Liver (tissue), 9 donors: ENCODE data around the gene IL1RN. TPM values are rescaled to one million over a fixed set of nuclear protein-coding genes. Genes with fewer than 3 reads are reported as not detected.

ENCODE experiments used
- DNase-seq: peaks from one replicate; pipeline ENCODE4 v3.0.0-alpha.2; 2017; ENCODE audit warnings: low spot score
- H3K27ac ChIP-seq, 2 donors: one replicate each; pipeline ENCODE4 v1.7.0; 2013; ENCODE audit warnings: inconsistent platforms in 2 of 2, low read length in 2 of 2, control low read depth in 1 of 2, low read depth in 1 of 2, mild to moderate bottlenecking in 1 of 2
- H3K27me3 ChIP-seq, 4 donors: one replicate each; pipeline versions ENCODE4 v1.6.1 to v1.7.0; 2013; ENCODE audit warnings: low read length in 3 of 4, inconsistent platforms in 1 of 4, mild to moderate bottlenecking in 1 of 4, moderate library complexity in 1 of 4; ENCODE audit not compliant: control insufficient read depth in 4 of 4, insufficient read depth in 4 of 4
- H3K36me3 ChIP-seq, 4 donors: one replicate each; pipeline versions ENCODE4 v1.6.1 to v1.7.0; 2013; ENCODE audit warnings: low read length in 3 of 4, mild to moderate bottlenecking in 3 of 4, low read depth in 1 of 4, moderate library complexity in 1 of 4; ENCODE audit not compliant: control insufficient read depth in 4 of 4, insufficient read depth in 3 of 4
- H3K4me1 ChIP-seq, 4 donors: one replicate each; pipeline versions ENCODE4 v1.6.1 to v1.7.0; 2013; ENCODE audit warnings: low read length in 3 of 4, mild to moderate bottlenecking in 3 of 4, moderate library complexity in 1 of 4; ENCODE audit not compliant: control insufficient read depth in 4 of 4, insufficient read depth in 4 of 4
- H3K4me3 ChIP-seq, 3 donors: one replicate each; pipeline versions ENCODE4 v1.6.1 to v1.7.0; 2013; ENCODE audit warnings: low read length in 3 of 3, control low read depth in 1 of 3, low read depth in 1 of 3, mild to moderate bottlenecking in 1 of 3
- H3K9ac ChIP-seq, 2 donors: one replicate each; pipeline ENCODE4 v1.7.0; 2013; ENCODE audit warnings: low read length in 2 of 2, mild to moderate bottlenecking in 2 of 2, moderate library complexity in 2 of 2, control low read depth in 1 of 2, low read depth in 1 of 2
- H3K9me3 ChIP-seq, 4 donors: one replicate each; pipeline versions ENCODE4 v1.6.1 to v1.7.0; 2013; ENCODE audit warnings: low read length in 3 of 4; ENCODE audit not compliant: control insufficient read depth in 4 of 4
- ATF3 ChIP-seq: IDR thresholded peaks from 2 replicates; pipeline ENCODE4 v1.6.1; 2016; ENCODE audit warnings: antibody characterized with exemption
- CTCF ChIP-seq: fragments of 150-350 bp; IDR thresholded peaks from 2 replicates; pipeline ENCODE4 v1.5.1; 2017; ENCODE audit warnings: improper control_type of control experiment, low read depth, low read length; ENCODE audit not compliant: missing input control
- EGR1 ChIP-seq, 2 donors: IDR thresholded peaks; 2 replicates each; pipeline ENCODE4 v1.6.1; 2016 to 2018; ENCODE audit warnings: antibody characterized with exemption in 2 of 2, low read depth in 2 of 2
- FOXA1 ChIP-seq: IDR thresholded peaks from 2 replicates; pipeline ENCODE4 v1.6.1; 2016; ENCODE audit warnings: antibody characterized with exemption
- FOXA2 ChIP-seq: IDR thresholded peaks from 2 replicates; pipeline ENCODE4 v1.6.1; 2016; ENCODE audit warnings: antibody characterized with exemption
- GABPA ChIP-seq, 2 donors: IDR thresholded peaks in 1 of 2; conservative IDR thresholded peaks in 1 of 2; 2 replicates each; pipeline ENCODE4 v1.6.1; 2016; ENCODE audit warnings: antibody characterized with exemption in 2 of 2, mild to moderate bottlenecking in 1 of 2, moderate library complexity in 1 of 2
- HNF4A ChIP-seq, 2 donors: conservative IDR thresholded peaks; 2 replicates each; pipeline ENCODE4 v1.6.1; 2016; ENCODE audit warnings: antibody characterized with exemption in 2 of 2, mild to moderate bottlenecking in 2 of 2
- HNF4G ChIP-seq: IDR thresholded peaks from 2 replicates; pipeline ENCODE4 v1.6.1; 2016; ENCODE audit warnings: antibody characterized with exemption
- JUND ChIP-seq, 2 donors: IDR thresholded peaks; 2 replicates each; pipeline ENCODE4 v1.6.1; 2016; ENCODE audit warnings: antibody characterized with exemption in 2 of 2
- NR2F2 ChIP-seq: IDR thresholded peaks from 2 replicates; pipeline ENCODE4 v1.6.1; 2016; ENCODE audit warnings: antibody characterized with exemption
- RAD21 ChIP-seq, 2 donors: IDR thresholded peaks; 2 replicates each; pipeline ENCODE4 v1.6.1; 2016; ENCODE audit warnings: antibody characterized with exemption in 2 of 2, mild to moderate bottlenecking in 2 of 2
- RXRA ChIP-seq, 2 donors: IDR thresholded peaks; 2 replicates each; pipeline ENCODE4 v1.6.1; 2017 to 2018; ENCODE audit warnings: antibody characterized with exemption in 2 of 2, mild to moderate bottlenecking in 1 of 2
- SP1 ChIP-seq: IDR thresholded peaks from 2 replicates; pipeline ENCODE4 v1.6.1; 2018; ENCODE audit warnings: antibody characterized with exemption, mild to moderate bottlenecking
- TAF1 ChIP-seq: conservative IDR thresholded peaks from 2 replicates; pipeline ENCODE4 v1.6.1; 2016; ENCODE audit warnings: antibody characterized with exemption, mild to moderate bottlenecking
- YY1 ChIP-seq: IDR thresholded peaks from 2 replicates; pipeline ENCODE4 v1.6.1; 2016; ENCODE audit warnings: antibody characterized with exemption, mild to moderate bottlenecking
- WGBS: extraction: QIAGEN DNeasy Blood & Tissue Kit; methylation state at CpG from one replicate; pipeline ENCODE4 v1.1.7; 2013; 5-methylcytosine and 5-hydroxymethylcytosine counted together
- polyA plus RNA-seq, 2 donors: library from polyadenylated mRNA; stranded (reverse) in 1 of 2; unstranded in 1 of 2; fragments of 200-250 nt in 1 of 2; fragments of >200 nt in 1 of 2; fragmentation: Nextera tagmentation in 1 of 2; extraction: Ambion mirVana in 1 of 2; gene quantifications; one replicate each; pipeline versions ENCODE4 v1.2.1 to v1.2.3, GENCODE V29; 2013 to 2015
- total RNA-seq, 2 donors: library from RNA; depleted of rRNA; stranded (reverse); fragments of >200 nt; gene quantifications; one replicate each; pipeline ENCODE4 v1.2.3, GENCODE V29; 2014
- TF ChIP-seq, protein P1 (sequence below): IDR thresholded peaks from 2 replicates; pipeline ENCODE4 v1.6.1; 2016; ENCODE audit warnings: antibody characterized with exemption
- TF ChIP-seq, protein P2 (sequence below): IDR thresholded peaks from 2 replicates; pipeline ENCODE4 v1.6.1; 2016; ENCODE audit warnings: antibody characterized with exemption, mild to moderate bottlenecking
- TF ChIP-seq, protein P3 (sequence below): IDR thresholded peaks from 2 replicates; pipeline ENCODE4 v1.6.1; 2016; ENCODE audit warnings: antibody characterized with exemption
- donor health status: healthy.
- donor health status: healthy.
- donor health status: healthy.
- donor health status: healthy.
- donor health status: healthy.

Gene IL1RN
- total and polyA plus RNA-seq, 4 donors = 3.9 to 121 (median 25.8) TPM

DNA sequence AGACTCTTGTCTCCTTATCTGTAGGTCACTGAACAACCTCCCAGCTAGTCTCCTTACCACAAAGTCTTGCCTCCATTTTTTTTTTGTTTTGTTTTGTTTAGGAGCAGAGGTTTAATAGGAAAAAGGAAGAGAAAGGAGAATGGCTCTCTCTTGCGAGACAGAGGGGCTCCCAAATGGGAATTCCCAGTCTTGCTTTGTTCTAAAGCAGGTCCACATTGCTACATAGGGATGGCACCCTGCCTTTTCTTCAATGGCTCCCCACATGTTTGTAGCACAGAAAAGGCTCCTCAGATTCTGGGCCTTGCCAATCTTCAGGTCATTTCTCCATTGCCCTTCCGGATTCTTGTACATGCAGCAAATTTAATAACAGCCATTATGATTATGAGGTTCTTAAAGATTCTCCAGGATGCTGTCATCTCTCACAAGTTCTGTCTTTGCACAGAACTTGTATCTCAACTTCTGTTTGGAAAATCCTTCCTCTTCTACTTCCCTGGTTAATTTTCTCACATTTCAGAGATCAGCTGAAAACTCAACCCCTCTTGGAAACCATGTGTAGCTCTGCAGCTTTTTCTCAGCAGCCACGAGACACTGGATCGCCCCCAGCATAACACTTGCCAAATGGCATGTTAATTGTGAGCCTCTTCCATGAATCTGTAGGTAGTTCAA lies 36.0 kb upstream of the IL1RN start:
- Histone ChIP-seq H3K9ac (no peak overlapping the region), H3K27me3 (no peaks in the 10 kb centered on the region), H3K36me3 (no peaks in the 10 kb centered on the region), H3K4me3 (no peak overlapping the region), H3K27ac (no peak overlapping the region), H3K4me1 (peaks cover 0 to 15% (median 13%) of the 10 kb centered on the region in 4 donors), H3K9me3 (peaks cover 0 to 4% (median 0%) of the 10 kb centered on the region in 4 donors)
- WGBS = 84% methylated on average over 4 of the region's 4 CpGs
- TF ChIP-seq, protein P1, sequence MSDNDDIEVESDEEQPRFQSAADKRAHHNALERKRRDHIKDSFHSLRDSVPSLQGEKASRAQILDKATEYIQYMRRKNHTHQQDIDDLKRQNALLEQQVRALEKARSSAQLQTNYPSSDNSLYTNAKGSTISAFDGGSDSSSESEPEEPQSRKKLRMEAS = no peak
- TF ChIP-seq EGR1 (IDR thresholded peaks at IDR 0.05; ENCODE audit: low read depth in 2 of 2) = no peak
- no peak for TF ChIP-seq SP1
- TF ChIP-seq, protein P2, sequence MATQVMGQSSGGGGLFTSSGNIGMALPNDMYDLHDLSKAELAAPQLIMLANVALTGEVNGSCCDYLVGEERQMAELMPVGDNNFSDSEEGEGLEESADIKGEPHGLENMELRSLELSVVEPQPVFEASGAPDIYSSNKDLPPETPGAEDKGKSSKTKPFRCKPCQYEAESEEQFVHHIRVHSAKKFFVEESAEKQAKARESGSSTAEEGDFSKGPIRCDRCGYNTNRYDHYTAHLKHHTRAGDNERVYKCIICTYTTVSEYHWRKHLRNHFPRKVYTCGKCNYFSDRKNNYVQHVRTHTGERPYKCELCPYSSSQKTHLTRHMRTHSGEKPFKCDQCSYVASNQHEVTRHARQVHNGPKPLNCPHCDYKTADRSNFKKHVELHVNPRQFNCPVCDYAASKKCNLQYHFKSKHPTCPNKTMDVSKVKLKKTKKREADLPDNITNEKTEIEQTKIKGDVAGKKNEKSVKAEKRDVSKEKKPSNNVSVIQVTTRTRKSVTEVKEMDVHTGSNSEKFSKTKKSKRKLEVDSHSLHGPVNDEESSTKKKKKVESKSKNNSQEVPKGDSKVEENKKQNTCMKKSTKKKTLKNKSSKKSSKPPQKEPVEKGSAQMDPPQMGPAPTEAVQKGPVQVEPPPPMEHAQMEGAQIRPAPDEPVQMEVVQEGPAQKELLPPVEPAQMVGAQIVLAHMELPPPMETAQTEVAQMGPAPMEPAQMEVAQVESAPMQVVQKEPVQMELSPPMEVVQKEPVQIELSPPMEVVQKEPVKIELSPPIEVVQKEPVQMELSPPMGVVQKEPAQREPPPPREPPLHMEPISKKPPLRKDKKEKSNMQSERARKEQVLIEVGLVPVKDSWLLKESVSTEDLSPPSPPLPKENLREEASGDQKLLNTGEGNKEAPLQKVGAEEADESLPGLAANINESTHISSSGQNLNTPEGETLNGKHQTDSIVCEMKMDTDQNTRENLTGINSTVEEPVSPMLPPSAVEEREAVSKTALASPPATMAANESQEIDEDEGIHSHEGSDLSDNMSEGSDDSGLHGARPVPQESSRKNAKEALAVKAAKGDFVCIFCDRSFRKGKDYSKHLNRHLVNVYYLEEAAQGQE = no peak
- TF ChIP-seq, protein P3, sequence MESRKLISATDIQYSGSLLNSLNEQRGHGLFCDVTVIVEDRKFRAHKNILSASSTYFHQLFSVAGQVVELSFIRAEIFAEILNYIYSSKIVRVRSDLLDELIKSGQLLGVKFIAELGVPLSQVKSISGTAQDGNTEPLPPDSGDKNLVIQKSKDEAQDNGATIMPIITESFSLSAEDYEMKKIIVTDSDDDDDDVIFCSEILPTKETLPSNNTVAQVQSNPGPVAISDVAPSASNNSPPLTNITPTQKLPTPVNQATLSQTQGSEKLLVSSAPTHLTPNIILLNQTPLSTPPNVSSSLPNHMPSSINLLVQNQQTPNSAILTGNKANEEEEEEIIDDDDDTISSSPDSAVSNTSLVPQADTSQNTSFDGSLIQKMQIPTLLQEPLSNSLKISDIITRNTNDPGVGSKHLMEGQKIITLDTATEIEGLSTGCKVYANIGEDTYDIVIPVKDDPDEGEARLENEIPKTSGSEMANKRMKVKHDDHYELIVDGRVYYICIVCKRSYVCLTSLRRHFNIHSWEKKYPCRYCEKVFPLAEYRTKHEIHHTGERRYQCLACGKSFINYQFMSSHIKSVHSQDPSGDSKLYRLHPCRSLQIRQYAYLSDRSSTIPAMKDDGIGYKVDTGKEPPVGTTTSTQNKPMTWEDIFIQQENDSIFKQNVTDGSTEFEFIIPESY = no peak
- no peak for TF ChIP-seq NR2F2
- TF ChIP-seq FOXA2 = no peak
- no peak for TF ChIP-seq TAF1
- no peak for TF ChIP-seq HNF4A (conservative IDR thresholded peaks at IDR 0.05)
- TF ChIP-seq GABPA (IDR thresholded peaks at IDR 0.05 in 1 of 2, conservative IDR thresholded peaks at IDR 0.05 in 1 of 2) = no peak
- no peak for TF ChIP-seq ATF3
- TF ChIP-seq FOXA1 = no peak
- TF ChIP-seq RXRA (IDR thresholded peaks at IDR 0.05) = no peak
- no peak for TF ChIP-seq JUND (IDR thresholded peaks at IDR 0.05)
- no peak for TF ChIP-seq CTCF
- TF ChIP-seq HNF4G = no peak
- no peak for TF ChIP-seq RAD21 (IDR thresholded peaks at IDR 0.05)
- TF ChIP-seq YY1 = no peak
- no peak for DNase-seq
